ENCODE measurements around the gene RARRES2.
A peak's percentile ranks its signal among the peaks of the same experiment; 100 is the strongest.

RARRES2 gene

GRCh38 chr7:150376560-150376959, 35.1 kb upstream of the RARRES2 start:
- DNase-seq: no peak

DNA sequence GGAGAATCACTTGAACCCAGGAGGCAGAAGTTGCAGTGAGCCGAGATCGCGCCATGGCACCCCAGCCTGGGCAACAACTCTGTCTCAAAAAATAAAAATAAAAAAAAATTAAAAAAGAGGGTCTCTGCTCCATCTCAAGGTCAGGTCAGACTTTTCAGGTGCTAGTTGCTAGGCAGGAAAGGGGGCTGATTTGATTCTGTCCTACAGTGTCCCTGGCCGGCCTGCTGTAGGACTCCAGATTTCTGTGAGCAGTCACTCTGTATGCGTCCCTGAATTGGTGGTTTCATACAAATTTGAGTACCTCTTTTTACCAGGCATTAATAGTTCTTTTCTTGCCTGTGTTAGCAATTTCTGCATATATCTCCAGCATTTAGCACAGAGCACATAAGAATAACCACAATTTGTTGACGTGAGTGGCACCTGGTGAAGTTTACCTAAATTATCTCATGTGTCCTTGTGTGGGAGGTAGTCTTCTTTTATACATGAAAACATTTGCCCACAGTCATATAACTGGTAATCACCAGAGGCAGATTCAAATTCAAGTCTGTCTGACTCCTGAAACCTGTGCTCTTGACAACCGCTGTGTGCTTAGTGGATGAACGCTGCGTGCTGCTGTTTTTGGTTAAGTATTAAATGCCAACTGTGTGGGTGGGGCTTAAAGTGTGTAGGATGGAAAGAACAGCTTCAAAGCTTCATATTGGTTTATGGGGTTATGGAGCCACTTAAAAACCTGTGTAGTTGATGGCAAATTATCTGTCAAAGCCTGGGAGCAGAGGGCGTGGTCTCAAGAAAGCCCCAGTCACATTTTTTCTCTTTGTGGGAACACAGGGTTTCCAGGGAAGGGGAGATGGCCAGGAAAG, 34.5 kb upstream of the RARRES2 start:
- DNase-seq: no peak

- DNase-seq: no peak
Measured at GRCh38 chr7:150374472-150374871, 33.0 kb upstream of the RARRES2 start.

DNA sequence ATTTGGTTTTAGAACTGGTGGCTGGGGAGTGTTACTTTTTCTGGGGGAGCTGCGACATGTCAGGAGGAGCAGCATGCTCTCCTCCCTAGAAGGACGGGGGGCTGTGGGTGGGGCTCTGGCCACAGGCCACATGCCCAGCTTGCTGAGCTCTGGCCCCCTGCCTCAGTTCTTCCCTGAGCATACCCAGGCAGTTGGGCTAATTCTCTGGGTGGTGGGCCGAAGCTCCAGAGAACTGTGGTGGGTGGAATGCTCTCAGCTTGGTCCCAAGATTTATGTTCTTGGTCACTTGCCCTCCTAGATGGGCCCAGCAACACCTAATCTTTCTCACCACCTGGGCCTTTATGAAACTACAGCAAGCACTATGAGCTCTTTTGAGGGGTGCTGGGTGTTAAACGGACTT, 32.6 kb upstream of the RARRES2 start:
- DNase-seq: no peak

DNA sequence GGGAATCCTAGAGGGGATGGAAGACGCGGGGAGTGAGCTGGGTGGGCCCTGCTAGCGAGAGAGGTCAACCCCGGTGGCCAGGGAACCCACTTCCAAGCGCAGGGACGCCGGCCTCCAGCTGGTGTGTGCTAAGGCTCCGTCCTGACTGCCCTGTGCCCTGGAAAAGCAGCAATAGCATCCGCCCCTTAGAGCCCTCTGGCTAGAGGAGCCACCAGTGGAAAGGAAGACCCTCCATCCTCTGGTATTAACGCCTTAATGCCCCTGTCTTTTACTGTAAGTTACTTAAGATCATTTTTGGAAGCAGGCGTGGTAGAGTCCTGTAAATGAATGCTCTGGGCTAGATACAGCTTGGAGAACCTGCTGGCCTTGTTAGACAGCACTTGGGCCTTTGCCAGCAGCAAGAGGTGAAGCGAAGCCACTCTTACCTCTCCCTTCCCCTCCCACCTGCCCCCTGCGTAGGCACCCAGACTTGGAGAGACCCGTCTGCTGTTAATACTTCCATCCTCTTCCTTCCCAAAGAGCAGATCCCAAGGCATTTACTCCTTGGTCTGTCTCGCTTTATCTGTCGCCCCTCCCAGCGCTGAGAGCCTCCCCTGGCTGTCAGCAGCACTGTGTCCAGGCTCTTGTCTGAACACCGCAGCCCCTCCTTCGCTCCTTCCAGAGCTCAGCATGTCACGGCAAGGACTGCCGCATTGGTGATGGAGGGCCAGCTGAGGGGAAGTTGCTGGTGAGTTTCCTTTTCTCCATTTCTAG, 31.8 kb upstream of the RARRES2 start:
- DNase-seq: no peak

- no peak for DNase-seq
Measured at GRCh38 chr7:150372271-150373048, 31.0 kb upstream of the RARRES2 start.

GRCh38 chr7:150371996-150372270, 30.5 kb upstream of the RARRES2 start:
- no peak for DNase-seq

GRCh38 chr7:150371131-150371995, 29.9 kb upstream of the RARRES2 start:
- no peak for DNase-seq

- DNase-seq: peak; percentile 89
Measured at GRCh38 chr7:150370612-150371071, 29.2 kb upstream of the RARRES2 start.

- no peak for DNase-seq
Measured at GRCh38 chr7:150369748-150370501, 28.5 kb upstream of the RARRES2 start.

- peak; percentile 84 for DNase-seq
Measured at GRCh38 chr7:150368884-150369747, 27.7 kb upstream of the RARRES2 start.

GRCh38 chr7:150368096-150368883, 26.9 kb upstream of the RARRES2 start, which contains the start of gene REPIN1:
TSS of gene REPIN1 (plus strand) at chr7:150368822. CDS start at chr7:150369712, 890 bp downstream.
- DNase-seq: peak; percentile 89

- no peak for DNase-seq
Measured at GRCh38 chr7:150367677-150368095, 26.3 kb upstream of the RARRES2 start.

DNA sequence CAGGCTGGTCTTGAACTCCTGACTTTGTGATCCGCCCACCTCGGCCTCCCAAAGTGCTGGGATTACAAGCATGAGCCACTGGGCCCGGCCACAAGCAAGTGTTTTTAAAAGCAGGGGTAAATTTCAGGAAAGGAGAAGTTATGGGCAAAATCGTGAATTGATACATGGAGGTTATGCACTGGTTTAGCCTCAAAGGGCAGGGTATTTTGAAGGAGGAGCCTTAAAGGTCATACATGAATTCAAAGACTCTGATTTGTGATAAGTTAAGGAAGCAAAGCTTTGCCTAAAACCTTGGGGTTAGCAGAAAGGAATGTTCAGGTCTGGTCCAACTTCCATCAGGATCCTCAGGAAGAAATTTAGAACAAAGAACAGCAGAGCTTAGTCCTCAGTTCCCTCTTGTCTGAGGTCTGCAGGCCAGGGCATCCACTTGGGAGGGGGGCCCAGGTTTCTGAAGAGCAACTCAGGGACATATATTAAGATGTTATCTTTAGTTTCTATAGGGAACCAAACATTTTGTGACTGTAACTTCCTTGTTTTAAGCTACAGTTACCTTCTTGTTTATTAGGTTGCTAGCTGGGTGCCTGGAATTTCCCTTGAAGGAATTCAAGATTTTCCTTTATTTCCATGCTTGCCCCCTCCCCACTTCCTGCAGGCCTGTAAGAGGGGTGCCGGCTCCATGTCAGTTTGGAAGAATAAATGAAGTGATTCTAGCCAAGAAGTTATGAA, 24.4 kb upstream of the RARRES2 start:
- no peak for DNase-seq

DNA sequence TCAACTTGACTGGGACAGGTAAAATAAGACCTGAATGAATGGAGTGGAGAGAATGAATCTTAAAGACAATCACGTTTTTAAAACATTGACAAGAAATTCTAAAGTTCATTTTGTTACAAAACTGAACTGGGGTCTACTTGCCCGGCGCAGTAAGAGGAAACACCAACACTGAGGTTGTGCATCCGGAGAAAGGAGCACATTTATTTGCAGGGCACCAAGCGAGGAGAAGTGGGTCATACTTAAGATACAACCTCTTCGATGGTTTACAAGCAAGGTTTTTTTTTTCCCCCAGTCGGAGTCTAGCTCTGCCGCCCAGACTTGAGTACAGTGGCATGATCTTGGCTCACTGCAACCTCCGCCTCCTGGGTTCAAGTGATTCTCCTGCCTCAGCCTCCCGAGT, 23.8 kb upstream of the RARRES2 start:
- DNase-seq: no peak

DNA sequence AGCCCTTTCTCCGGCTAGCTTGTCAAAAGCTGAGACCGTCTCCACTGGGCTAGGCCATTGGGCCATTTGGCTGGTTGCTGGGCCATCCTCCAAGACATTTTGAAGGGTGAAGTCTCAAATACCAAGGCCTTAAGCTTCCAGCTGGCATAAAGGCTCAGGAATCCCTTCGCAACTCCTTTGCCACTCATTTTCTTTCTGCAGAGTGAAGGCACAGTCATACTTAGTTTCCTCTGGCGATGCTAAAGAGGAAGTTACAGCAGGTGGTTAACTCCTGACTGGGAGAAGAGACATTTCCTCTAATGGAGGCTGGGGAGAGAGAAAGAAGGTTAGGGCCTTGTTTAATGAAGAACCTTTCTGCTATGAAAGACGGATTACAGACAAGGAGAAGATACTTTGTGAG, 22.4 kb upstream of the RARRES2 start:
- DNase-seq: no peak

DNA sequence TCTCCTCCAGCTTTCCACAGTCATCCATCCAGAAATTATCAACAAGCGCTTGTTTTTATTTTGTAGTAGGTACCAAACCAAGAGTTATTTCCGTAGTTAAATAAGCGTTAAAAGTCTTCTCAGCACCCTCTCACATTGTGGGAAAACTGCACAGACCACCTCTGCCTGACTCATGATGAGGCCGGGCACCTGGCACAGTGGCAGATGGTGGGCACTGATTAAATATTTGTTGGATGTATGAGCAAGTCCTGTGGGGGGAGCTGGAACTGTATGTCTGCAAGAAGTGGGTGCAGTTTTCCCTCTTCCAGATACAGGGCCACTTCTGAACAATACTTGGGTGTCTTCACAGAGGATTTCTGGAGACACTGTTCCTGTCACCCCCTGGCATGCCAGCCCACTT, 21.9 kb upstream of the RARRES2 start:
- no peak for DNase-seq

GRCh38 chr7:150361807-150362621, 20.6 kb upstream of the RARRES2 start:
- no peak for DNase-seq
